ENCODE results near the gene CCNB3.

The CCNB3 gene

GRCh38 chrX:50333308-50333707 is 128.7 kb downstream of the CCNB3 start:
- no peak overlapping the region for H3K9ac ChIP-seq (ENCODE audit: low read length)
- no CpG with 5 or more reads among the region's 6 CpGs for WGBS (ENCODE audit: extremely low coverage, insufficient coverage, insufficient read length)
- no peak overlapping the region for H4K12ac ChIP-seq (ENCODE audit: low read depth, low read length)
- no peak overlapping the region for H3K4me3 ChIP-seq (ENCODE audit: low read depth, low read length)
- H3K4me1 ChIP-seq (ENCODE audit: control insufficient read depth in 1 of 2, insufficient read depth in 2 of 2, low read length in 2 of 2), result peaks cover 0 to 3% of the 10 kb centered on the region in 2 experiments
- H3K36me3 ChIP-seq (ENCODE audit: control insufficient read depth in 1 of 2, insufficient read depth in 2 of 2, low read length in 2 of 2), result peaks cover 0 to 3% of the 10 kb centered on the region in 2 experiments
- H3K23ac ChIP-seq (ENCODE audit: low read length), result no peak overlapping the region
- DNase-seq, result no peak
- peak overlapping the region; percentile 84 for H2BK12ac ChIP-seq (ENCODE audit: low read length)
- peak overlapping the region; percentile 80 for H2BK120ac ChIP-seq (ENCODE audit: insufficient read depth, low read length, poor library complexity)
- no peak overlapping the region for H3K14ac ChIP-seq (ENCODE audit: low read length)
- H2AFZ ChIP-seq (ENCODE audit: insufficient read depth, low read length, poor library complexity), result no peak overlapping the region
- peaks cover 2% of the 10 kb centered on the region for H3K79me2 ChIP-seq (ENCODE audit: control insufficient read depth, insufficient read depth, low read length, poor library complexity)
- H2BK5ac ChIP-seq (ENCODE audit: low read depth, low read length, poor library complexity), result peak overlapping the region; percentile 21
- H3K79me1 ChIP-seq (ENCODE audit: low read length), result peaks cover 35% of the 10 kb centered on the region
- no peaks in the 10 kb centered on the region for H3K27me3 ChIP-seq (ENCODE audit: insufficient read depth, low read length)
- H3K27ac ChIP-seq (ENCODE audit: low read depth, low read length), result no peak overlapping the region
- H2AK5ac ChIP-seq (ENCODE audit: low read length), result no peak overlapping the region
- peak overlapping the region; percentile 61 for H4K91ac ChIP-seq (ENCODE audit: low read depth, low read length)
- H4K8ac ChIP-seq (ENCODE audit: low read depth, low read length), result no peak overlapping the region
- no peak overlapping the region for H3K4ac ChIP-seq (ENCODE audit: low read depth, low read length)
- no peaks in the 10 kb centered on the region for H3K9me3 ChIP-seq (ENCODE audit: insufficient read depth, low read depth, low read length)
- H3K4me2 ChIP-seq (ENCODE audit: low read length), result no peak overlapping the region
- H3K18ac ChIP-seq (ENCODE audit: low read length), result no peak overlapping the region

- H3K4me3 ChIP-seq (ENCODE audit: low read depth, low read length), result no peak overlapping the region
- no peak overlapping the region for H3K23ac ChIP-seq (ENCODE audit: low read length)
- no peak for DNase-seq
Observed at GRCh38 chrX:50343917-50344316, 139.4 kb downstream of the CCNB3 start.

DNA sequence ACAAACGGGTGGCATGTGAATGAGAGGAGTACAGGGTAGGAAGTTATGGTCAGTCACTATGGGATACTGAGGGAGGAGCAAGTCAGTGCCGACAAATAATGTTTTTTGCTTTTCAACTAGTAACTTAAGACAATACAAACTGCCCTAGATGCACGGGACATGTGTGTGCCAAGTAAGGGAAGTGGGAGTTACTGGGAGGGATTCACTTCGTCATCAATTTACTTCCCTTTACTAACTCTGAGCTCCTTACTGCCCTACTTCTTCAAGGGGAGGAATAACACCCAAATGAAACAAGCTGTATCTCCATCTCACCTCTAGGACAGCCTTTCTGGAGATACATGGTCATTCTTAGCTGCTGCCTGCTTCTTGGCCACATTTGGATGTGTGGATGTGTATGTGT is 168.4 kb downstream of the CCNB3 start:
- H3K79me1 ChIP-seq (ENCODE audit: low read length), result no peaks in the 10 kb centered on the region
- H2AK5ac ChIP-seq (ENCODE audit: low read length), result no peak overlapping the region
- H3K14ac ChIP-seq (ENCODE audit: low read length), result no peak overlapping the region
- no peak overlapping the region for H2BK12ac ChIP-seq (ENCODE audit: low read length)
- no peak overlapping the region for H3K18ac ChIP-seq (ENCODE audit: low read length)
- no peak overlapping the region for H2BK120ac ChIP-seq (ENCODE audit: insufficient read depth, low read length, poor library complexity)
- H2BK5ac ChIP-seq (ENCODE audit: low read depth, low read length, poor library complexity), result no peak overlapping the region
- H3K4me1 ChIP-seq (ENCODE audit: control insufficient read depth in 1 of 2, insufficient read depth in 2 of 2, low read length in 2 of 2), result no peaks in the 10 kb centered on the region
- WGBS (ENCODE audit: extremely low coverage, insufficient coverage, insufficient read length), result no CpG with 5 or more reads among the region's 4 CpGs
- no peaks in the 10 kb centered on the region for H3K79me2 ChIP-seq (ENCODE audit: control insufficient read depth, insufficient read depth, low read length, poor library complexity)
- H3K27ac ChIP-seq (ENCODE audit: low read depth, low read length), result no peak overlapping the region
- no peak overlapping the region for H3K23ac ChIP-seq (ENCODE audit: low read length)
- no peaks in the 10 kb centered on the region for H3K27me3 ChIP-seq (ENCODE audit: insufficient read depth, low read length)
- H4K8ac ChIP-seq (ENCODE audit: low read depth, low read length), result no peak overlapping the region
- no peak for DNase-seq
- no peak overlapping the region for H3K9ac ChIP-seq (ENCODE audit: low read length)
- H3K36me3 ChIP-seq (ENCODE audit: control insufficient read depth in 1 of 2, insufficient read depth in 2 of 2, low read length in 2 of 2), result peaks cover 12 to 60% of the 10 kb centered on the region in 2 experiments
- no peak overlapping the region for H3K4me3 ChIP-seq (ENCODE audit: low read depth, low read length)
- H4K12ac ChIP-seq (ENCODE audit: low read depth, low read length), result no peak overlapping the region
- H3K4me2 ChIP-seq (ENCODE audit: low read length), result no peak overlapping the region
- no peak overlapping the region for H4K91ac ChIP-seq (ENCODE audit: low read depth, low read length)
- no peak overlapping the region for H3K4ac ChIP-seq (ENCODE audit: low read depth, low read length)
- H3K9me3 ChIP-seq (ENCODE audit: insufficient read depth, low read depth, low read length), result no peaks in the 10 kb centered on the region
- no peak overlapping the region for H2AFZ ChIP-seq (ENCODE audit: insufficient read depth, low read length, poor library complexity)

More at GRCh38 chrX:50343917-50344316, 139.4 kb downstream of the CCNB3 start:
- Histone ChIP-seq H3K27me3 (ENCODE audit: insufficient read depth, low read length) (no peaks in the 10 kb centered on the region), H2AFZ (ENCODE audit: insufficient read depth, low read length, poor library complexity) (no peak overlapping the region), H4K91ac (ENCODE audit: low read depth, low read length) (no peak overlapping the region), H3K14ac (ENCODE audit: low read length) (no peak overlapping the region), H3K36me3 (ENCODE audit: control insufficient read depth in 1 of 2, insufficient read depth in 2 of 2, low read length in 2 of 2) (no peaks in the 10 kb centered on the region), H2BK12ac (ENCODE audit: low read length) (no peak overlapping the region), H3K4ac (ENCODE audit: low read depth, low read length) (no peak overlapping the region), H3K9me3 (ENCODE audit: insufficient read depth, low read depth, low read length) (no peaks in the 10 kb centered on the region), H3K4me2 (ENCODE audit: low read length) (no peak overlapping the region), H3K79me2 (ENCODE audit: control insufficient read depth, insufficient read depth, low read length, poor library complexity) (peaks cover 3% of the 10 kb centered on the region), H3K4me1 (ENCODE audit: control insufficient read depth in 1 of 2, insufficient read depth in 2 of 2, low read length in 2 of 2) (no peaks in the 10 kb centered on the region), H3K27ac (ENCODE audit: low read depth, low read length) (no peak overlapping the region), H4K12ac (ENCODE audit: low read depth, low read length) (no peak overlapping the region), H4K8ac (ENCODE audit: low read depth, low read length) (no peak overlapping the region), H3K18ac (ENCODE audit: low read length) (no peak overlapping the region), H3K9ac (ENCODE audit: low read length) (no peak overlapping the region), H2BK5ac (ENCODE audit: low read depth, low read length, poor library complexity) (no peak overlapping the region), H2AK5ac (ENCODE audit: low read length) (no peak overlapping the region), H2BK120ac (ENCODE audit: insufficient read depth, low read length, poor library complexity) (no peak overlapping the region), H3K79me1 (ENCODE audit: low read length) (peaks cover 10% of the 10 kb centered on the region)

DNA sequence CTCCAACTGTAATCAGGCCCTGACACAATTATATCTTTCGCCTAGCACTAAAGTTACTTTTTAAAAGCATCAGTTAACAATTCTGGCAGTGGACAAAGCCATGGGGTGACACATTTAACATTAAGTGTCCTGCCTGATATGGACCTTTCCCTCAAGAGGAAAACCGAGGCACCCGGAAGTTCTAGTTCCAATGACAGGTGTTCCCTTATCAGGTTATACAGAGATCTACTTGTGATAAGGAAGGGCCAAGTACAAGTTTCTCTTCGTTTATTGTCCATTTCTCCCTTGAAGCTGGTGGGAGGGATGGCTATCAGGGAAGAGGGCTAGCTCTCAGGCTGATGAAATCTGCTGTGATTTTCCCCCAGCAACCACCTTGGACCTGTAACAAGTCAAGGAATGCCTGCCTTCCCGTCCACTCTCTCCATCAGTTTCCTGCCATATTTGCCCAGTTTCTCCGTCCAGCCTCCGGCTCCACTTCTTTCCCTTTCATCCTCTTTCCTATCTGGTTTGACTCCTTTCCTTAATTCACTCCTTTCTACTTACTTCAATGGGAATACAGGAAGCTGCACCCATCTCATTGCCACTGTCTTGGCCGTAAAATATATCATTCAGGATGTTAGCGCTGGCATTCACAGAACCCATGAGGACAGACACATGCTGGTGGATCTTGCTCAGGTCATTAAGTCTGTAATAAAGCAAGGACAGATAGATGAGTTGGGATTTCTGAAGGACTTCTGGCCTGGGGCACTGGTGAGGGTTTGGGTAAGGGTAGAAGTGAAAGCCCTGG is 171.1 kb downstream of the CCNB3 start:
- DNase-seq, result no peak
- no peaks in the 10 kb centered on the region for H3K27me3 ChIP-seq (ENCODE audit: insufficient read depth, low read length)
- no peak overlapping the region for H3K4ac ChIP-seq (ENCODE audit: low read depth, low read length)
- H3K79me1 ChIP-seq (ENCODE audit: low read length), result no peaks in the 10 kb centered on the region
- no peak overlapping the region for H3K23ac ChIP-seq (ENCODE audit: low read length)
- no peak overlapping the region for H4K8ac ChIP-seq (ENCODE audit: low read depth, low read length)
- no peak overlapping the region for H2BK12ac ChIP-seq (ENCODE audit: low read length)
- H3K4me1 ChIP-seq (ENCODE audit: control insufficient read depth in 1 of 2, insufficient read depth in 2 of 2, low read length in 2 of 2), result no peaks in the 10 kb centered on the region
- no peak overlapping the region for H2AK5ac ChIP-seq (ENCODE audit: low read length)
- no peak overlapping the region for H3K27ac ChIP-seq (ENCODE audit: low read depth, low read length)
- H3K4me3 ChIP-seq (ENCODE audit: low read depth, low read length), result no peak overlapping the region
- no peaks in the 10 kb centered on the region for H3K9me3 ChIP-seq (ENCODE audit: insufficient read depth, low read depth, low read length)
- H3K4me2 ChIP-seq (ENCODE audit: low read length), result no peak overlapping the region
- no peak overlapping the region for H4K91ac ChIP-seq (ENCODE audit: low read depth, low read length)
- no CpG with 5 or more reads among the region's 9 CpGs for WGBS (ENCODE audit: extremely low coverage, insufficient coverage, insufficient read length)
- H3K14ac ChIP-seq (ENCODE audit: low read length), result no peak overlapping the region
- H3K79me2 ChIP-seq (ENCODE audit: control insufficient read depth, insufficient read depth, low read length, poor library complexity), result no peaks in the 10 kb centered on the region
- H3K18ac ChIP-seq (ENCODE audit: low read length), result no peak overlapping the region
- H3K9ac ChIP-seq (ENCODE audit: low read length), result no peak overlapping the region
- no peak overlapping the region for H2BK5ac ChIP-seq (ENCODE audit: low read depth, low read length, poor library complexity)
- H3K36me3 ChIP-seq (ENCODE audit: control insufficient read depth in 1 of 2, insufficient read depth in 2 of 2, low read length in 2 of 2), result peaks cover 12 to 59% of the 10 kb centered on the region in 2 experiments
- no peak overlapping the region for H4K12ac ChIP-seq (ENCODE audit: low read depth, low read length)
- H2BK120ac ChIP-seq (ENCODE audit: insufficient read depth, low read length, poor library complexity), result no peak overlapping the region
- H2AFZ ChIP-seq (ENCODE audit: insufficient read depth, low read length, poor library complexity), result no peak overlapping the region

Measured in trophoblast cell (in vitro differentiated cells and primary cell).